Hepatocyte (in vitro differentiated cells): Measurements from ENCODE around the gene WDR62.

Source experiments
- CTCF ChIP-seq: fragments of 200-600 bp; sonication (generic); IDR thresholded peaks from 2 replicates; pipeline ENCODE4 v1.5.1; 2016; ENCODE audit warnings: antibody characterized with exemption, mild to moderate bottlenecking; ENCODE audit not compliant: poor library complexity
- EZH2 ChIP-seq: fragments of 200-600 bp; sonication (generic); IDR thresholded peaks from 2 replicates; pipeline ENCODE4 v1.6.1; 2016; ENCODE audit warnings: antibody characterized with exemption, mild to moderate bottlenecking, borderline replicate concordance
- EZH2phosphoT487 ChIP-seq: fragments of 200-600 bp; sonication (generic); IDR thresholded peaks from one replicate; pipeline ENCODE4 v1.6.1; 2018; ENCODE audit warnings: antibody characterized with exemption, mild to moderate bottlenecking, low read depth, moderate library complexity; ENCODE audit not compliant: unreplicated experiment, severe bottlenecking

- TF ChIP-seq EZH2phosphoT487 (no peak), CTCF (no peak), EZH2 (no peak)
These were observed 27.2 kb downstream of the WDR62 start for GRCh38 chr19:36081894-36082293.
